DMS153 treated with DMSO at 0.1 percent for 48 hours (cell line): Measurements from ENCODE around the gene ZNF888.
"Not testable (repeated sequence)": the region's sequence is repeated elsewhere in the genome, so short reads cannot be mapped to it uniquely, and the experiment has no call there.

Source experiments
- DNase-seq: peaks from one replicate; lab custom pipeline; 2025; ENCODE audit not compliant: unreplicated experiment; lab: John Stamatoyannopoulos, UW

Gene ZNF888

GRCh38 chr19:52941941-52942385 is 18.7 kb upstream of the ZNF888 start:
- no peak for DNase-seq

- DNase-seq: not testable (repeated sequence)
Observed at GRCh38 chr19:52941523-52941922, 18.3 kb upstream of the ZNF888 start.

DNA sequence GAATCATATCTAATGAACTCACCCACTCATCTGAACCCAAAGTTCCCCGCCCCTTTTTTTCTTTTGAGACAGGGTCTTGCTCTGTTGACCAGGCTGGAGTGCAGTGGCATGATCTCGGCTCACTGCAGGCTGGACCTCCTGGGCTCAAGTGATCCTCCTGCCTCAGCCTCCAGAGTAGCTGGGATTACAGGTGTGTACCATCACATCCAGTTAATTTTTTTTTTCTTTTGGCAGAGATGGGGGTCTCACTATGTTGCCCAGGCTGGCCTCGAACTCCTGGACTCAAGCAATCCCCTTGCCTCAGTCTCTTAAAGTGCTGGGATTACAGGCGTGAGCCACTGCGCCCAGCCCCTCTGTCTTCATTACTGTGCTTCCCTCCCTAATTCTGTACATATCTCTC is 17.7 kb upstream of the ZNF888 start:
- DNase-seq: not testable (repeated sequence)

DNA sequence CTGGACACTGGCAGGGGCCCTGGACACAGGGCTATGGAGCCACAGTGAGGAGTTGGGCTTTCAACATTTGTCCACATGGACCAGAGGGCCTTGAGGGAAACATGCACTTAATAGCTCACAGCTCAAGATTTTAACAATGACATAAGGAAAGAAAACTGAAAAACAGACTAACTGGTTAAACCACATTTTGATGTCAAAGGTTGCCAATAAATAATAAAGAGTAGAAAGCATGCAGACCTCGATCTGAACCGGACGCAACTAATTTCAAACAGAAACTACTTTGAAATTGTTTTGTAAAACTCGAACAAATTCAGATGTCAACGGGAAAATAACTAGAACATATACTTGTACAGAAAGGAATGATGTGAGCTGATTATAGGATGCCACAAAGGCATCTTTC is 15.5 kb upstream of the ZNF888 start:
- DNase-seq: no peak

DNA sequence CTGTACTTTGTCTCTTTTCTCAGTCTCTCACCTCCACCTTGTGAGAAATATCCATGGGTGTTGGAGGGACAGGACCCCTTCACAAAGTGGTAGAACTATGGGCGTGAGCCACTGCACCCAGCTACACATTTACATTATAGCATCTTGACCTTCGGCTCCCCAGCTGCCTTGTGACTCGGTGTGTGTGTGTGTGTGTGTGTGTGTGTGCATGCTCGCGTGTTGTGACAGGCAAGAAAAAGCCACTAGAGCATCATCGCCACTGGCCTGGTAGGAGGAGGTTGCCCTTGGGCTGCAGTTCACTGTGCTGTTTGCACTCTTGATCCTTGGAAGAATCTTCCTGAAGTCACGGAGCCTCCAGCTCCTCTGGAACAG is 13.7 kb upstream of the ZNF888 start:
- DNase-seq: no peak

DNA sequence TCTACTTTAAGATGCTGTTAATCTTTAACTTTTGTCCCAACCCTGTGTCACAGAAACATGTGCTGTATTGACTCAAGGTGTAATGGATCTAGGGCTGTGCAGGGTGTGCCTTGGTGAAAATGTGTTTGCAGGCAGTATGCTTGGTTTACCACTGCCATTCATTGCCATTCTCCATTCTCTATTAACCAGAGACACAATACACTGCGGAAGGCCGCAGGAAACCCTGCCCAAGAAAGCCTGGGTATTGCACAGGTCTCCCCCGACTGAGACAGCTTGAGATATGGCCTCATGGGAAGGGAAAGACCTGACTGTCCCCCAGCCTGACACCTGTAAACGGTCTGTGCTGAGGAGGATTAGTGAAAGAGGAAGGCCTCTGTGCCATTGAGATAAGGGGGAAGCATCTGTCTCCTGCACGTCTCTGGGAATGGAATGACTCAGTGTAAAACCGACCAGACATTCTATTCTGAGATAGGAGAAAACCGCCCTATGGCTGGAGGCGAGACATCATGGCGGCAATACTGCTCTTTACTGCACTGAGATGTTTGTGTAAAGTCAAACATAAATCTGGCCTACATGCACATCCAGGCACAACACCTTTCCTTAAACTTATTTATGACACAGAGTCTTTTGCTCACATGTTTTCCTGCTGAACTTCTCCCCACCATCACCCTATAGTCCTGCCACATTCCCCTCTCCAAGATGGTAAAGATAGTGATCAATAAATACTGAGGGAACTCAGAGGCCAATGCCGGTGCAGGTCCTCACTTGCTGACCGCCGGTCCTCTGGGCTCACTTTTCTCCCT is 13.1 kb upstream of the ZNF888 start:
- DNase-seq: no peak

DNA sequence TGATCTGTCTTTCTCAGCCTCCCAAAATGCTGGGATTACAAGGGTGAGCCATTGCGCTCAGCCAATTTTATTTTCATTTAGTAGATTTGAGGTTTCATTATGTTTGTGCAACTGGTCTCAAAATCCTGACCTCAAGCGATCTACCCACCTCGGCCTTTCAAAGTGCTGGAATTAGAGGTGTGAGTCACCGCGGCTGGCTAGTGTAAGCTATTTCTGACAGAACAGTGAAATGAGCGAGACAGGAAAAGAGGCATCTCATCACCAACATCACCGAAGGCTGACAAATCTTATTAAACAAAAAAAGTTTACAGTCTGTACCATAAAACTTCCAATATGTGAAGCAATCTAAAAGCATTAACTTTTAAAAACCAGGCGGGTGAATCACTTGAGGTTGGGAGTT is 12.2 kb upstream of the ZNF888 start:
- DNase-seq: no peak

- not testable (repeated sequence) for DNase-seq
Observed at GRCh38 chr19:52924641-52925040, 1.4 kb upstream of the ZNF888 start.

- peak; percentile 10 for DNase-seq
Observed at GRCh38 chr19:52923778-52924593, 758 bp upstream of the ZNF888 start.

DNA sequence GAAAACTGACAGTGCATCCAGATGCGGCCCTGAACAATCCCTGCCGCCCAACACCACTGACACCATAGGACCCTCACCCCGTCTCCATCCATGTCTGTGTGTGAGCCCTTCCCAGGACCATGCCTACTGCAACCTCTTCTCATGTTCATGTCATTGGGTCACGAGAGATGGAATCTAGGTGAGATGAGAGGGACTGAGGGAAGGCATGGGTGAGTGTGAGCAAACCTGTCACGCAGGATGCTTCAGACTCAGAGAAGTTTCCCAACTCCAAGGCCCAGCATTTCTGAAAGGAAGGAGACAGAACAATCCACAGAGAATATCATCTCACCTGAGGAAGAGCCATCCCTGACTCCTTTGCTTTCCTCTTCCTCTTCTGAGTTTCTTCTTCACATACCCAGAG is 5.7 kb downstream of the ZNF888 start:
- DNase-seq: no peak

DNA sequence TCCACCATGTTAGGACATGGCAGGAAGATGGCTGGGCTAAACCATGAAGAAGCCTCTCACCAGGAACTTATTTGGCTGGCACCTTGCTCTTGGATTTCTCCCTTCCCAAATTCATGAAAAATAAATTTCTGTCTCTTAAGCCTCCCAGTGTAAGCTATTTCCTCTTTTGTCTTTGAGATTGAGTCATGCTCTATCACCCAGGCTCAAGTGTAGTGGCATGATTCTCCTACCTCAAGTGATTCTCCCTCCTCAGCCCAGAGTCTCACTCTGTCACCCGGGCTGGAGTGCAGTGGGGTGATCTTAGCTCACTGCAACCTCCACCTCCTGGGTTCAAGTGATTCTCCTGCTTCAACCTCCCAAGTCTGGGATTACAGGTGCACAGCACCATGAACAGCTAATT is 12.6 kb downstream of the ZNF888 start:
- no peak for DNase-seq

GRCh38 chr19:52904052-52904780 is 19.0 kb downstream of the ZNF888 start:
- DNase-seq: not testable (repeated sequence)

DNA sequence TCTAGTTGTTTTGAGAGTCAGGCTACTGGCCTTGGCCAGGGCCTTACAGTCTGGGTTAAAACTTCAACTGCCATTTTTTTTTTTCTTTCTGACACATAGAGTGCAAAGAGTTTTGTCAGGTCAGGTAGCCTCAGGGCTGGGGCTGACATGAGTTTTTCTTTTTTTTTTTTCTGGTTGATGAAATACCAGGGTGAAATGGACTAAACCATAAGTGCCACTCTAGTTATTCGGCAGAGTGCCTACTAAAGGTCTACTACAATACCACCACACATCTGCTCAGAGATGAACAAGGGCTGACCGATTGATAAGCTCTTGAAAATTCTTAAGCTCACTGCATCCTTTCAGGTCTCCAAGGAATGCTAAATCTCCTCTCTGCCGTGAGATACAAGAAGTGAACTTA is 21.4 kb downstream of the ZNF888 start:
- DNase-seq: no peak

- not testable (repeated sequence) for DNase-seq
Observed at GRCh38 chr19:52898596-52898995, 24.6 kb downstream of the ZNF888 start.

- no peak for DNase-seq
Observed at GRCh38 chr19:52898101-52898500, 25.1 kb downstream of the ZNF888 start.

DNA sequence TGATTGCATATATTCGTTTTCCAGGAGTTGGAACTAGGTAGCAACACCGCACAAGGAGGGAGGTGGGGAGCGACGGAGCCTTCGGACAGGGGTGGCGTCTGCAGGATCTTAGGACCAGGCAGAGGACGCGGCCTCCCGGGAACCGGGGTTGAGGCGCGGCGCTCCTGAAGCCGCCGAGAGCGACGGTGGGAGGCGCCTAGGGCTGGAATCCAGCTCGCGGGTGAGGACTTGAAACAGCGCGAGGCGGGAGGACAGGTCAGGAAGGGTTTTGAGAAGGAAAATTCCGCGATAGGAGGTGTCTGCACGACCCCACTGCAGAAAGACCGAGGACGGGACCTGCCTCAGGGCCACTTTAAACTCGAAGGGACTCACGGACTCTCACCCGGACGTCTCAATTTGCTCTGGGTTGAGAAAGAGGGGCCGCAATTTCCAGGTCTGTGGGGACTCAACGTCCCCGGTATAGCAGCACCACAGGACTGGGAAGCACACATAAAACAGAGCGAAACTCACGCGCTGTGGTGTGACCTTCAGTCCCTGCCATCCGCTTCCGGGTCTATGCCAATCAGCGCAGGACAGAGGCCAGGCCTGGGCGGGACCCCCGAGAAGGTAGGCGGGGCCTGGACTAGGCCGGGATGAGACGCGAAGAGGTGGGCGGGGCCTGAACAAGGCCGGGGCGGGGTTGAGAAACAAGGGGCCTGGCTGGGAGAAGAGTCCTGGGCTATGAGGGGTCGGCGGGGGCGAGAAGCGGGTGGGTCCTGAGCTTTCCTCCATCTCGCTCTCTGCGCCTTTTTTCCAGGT is 25.9 kb downstream of the ZNF888 start, which contains the start of gene ZNF320:
Gene ZNF320 (minus strand): TSS at position 498 of the 798 bp plus-strand sequence. CDS start 7,380 bp downstream, outside the sequence.
- DNase-seq: peak; percentile 13

- DNase-seq: no peak
Observed at GRCh38 chr19:52896431-52897137, 26.6 kb downstream of the ZNF888 start.

GRCh38 chr19:52891336-52891735 is 31.9 kb downstream of the ZNF888 start:
- no peak for DNase-seq

DNA sequence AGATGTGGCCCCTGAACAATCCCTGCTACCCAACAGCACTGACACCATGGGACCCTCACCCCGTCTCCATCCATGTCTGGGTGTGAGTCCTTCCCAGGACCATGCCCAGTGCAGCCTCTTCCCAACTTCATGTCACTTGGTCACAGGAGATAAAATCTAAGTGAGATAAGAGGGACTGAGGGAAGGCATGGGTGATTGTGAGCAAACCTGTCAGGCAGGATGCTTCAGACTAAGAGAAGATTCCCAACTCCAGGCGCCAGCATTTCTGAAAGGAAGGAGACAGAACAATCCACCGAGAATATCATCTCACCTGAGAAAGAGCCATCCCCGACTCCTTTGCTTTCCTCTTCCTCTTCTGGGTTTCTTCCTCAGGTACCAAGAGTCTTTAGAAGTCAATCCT is 33.3 kb downstream of the ZNF888 start:
- no peak for DNase-seq

DNA sequence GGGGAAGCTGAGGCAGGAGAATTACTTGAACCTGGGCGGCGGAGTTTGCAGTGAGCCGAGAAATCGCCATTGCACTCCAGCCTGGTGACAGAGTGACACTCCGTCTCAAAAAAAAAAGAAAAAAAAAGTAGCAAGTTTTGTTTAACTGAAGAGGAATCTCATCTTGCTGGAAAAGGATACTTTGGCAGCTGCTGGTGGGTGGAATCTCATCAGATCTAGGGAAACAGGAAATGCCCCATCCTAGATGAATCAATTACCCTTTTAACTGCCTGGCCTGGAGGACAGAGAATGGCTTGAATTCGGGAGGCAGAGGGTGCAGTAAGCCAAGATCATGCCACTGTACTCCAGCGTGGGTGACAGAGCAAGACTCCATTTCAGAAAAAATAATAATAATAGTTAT is 34.2 kb downstream of the ZNF888 start:
- no peak for DNase-seq
